ENCODE data around the gene SEMA3C. TPM values are rescaled to one million over a fixed set of nuclear protein-coding genes. Genes with fewer than 3 reads are reported as not detected.

SEMA3C gene
- polyA plus RNA-seq, 1 donor: 23.3 TPM

DNA sequence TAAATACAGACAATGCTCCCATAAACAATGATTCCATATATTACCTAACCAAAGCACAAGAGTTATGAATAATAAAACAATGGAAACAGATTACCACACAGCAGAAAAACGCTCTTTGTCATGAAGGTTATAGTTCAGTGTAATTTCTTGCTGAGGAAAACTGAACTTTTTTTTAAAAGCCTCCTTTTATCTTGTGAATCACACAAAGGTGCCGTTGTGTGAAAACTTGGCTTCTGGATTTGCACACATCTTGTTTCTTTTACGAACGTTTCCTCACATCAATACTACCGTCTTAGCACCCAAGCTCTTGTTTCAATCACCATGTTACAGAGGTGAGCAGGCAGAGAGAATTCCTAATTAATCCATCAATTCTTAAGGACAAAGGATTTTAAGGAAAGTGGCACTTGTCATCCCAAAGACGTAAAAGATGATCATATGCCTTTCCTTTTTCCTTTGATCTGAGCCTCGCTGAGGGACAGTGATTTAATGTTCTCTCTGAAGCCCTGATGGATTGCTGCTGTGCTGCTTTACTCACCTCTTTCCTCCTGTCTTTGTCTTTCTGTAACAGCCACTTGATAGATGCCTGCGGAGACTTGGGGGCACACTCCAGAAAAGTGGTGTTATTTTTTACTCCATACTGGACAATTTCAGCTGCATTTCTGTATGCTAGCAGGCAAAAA is 170.3 kb downstream of the SEMA3C start:
- DNase-seq: no peak

DNA sequence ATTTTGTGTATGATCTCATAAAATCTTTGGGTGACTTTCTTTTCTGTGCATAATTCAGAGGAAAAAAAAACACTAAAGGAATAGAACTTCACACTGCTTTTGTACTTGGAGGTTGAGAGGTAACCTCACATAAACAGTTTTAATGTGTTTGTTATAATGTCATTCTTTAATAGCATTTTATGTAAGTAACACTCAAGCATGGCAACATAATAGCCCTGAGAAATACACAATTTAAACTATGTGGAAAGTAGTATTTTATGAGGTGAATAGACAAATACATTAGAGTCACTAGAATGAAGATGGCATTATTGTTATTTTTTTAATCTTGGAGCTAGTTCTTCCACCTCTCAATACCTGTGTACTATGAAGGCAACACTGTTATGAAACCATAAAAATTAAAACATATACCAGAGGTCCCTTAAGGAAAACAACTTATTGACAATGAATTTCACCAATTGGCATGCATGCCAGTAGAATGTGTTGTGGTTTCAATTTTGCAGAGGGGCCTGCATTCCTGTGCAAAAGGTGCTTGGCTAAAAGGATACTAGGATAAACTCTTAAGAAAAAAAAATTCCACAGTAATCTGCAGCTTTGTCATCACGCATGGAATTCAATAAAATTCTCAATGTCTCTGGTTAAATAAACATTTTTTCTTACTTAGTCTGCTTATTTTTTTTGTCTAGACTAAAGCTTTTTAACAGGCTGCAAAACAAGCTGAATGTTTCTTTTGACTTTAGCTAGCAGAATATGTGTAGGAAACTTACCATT is 177.9 kb downstream of the SEMA3C start:
- DNase-seq: no peak

DNA sequence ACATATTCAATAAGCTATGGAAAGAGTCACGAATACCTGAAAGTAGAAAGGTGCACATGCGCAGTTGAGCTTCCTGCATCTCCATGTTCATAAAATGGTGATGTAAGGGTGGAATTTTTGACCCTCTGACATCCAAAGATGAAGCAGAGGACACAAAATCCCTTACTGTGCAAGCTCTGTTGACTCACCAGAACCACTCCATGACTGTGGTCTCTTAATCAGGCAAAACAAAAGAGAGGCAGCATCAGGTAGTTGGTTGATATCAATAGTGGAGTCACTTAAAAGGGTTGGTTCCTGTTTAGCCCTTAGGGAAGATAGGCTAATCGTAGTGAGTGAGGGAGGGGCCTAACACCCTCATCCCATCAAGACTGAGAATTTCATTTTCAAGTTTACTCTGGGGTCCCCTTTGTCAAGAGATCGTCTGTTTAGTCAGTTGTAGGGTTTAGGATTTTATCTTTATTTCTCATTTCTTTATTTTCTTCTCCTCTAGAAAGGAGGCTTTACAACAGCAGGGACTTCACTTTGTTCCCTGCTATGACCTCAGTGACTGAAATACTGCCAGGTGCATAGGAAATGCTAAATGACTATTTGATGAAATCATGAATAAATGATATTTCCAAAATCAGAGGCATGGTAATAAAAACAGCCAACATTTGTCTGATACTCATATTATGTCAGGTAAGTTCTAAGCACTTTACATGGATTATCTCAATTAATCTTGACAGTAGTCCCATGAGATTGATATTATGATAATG is 182.3 kb downstream of the SEMA3C start:
- DNase-seq: no peak

DNA sequence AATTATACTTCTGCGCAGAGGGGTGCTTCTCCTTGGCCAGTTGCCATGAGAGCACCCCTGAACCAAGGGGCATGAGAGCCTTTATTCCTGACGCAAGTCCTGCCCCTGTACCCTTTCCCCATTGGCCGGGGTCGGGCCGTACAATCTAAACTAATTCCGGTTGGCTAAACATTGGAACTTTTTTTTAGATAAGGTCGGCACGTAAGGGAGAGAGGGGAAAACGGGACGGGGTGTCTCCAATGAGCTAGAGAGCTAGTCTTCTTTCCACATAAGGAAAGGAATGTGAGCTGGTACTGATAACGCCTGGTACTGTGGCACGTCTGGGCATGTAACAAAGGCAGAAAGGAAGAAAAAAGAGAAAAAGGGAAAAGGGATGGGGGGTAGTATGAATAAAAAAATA is 183.5 kb downstream of the SEMA3C start:
- DNase-seq: no peak

DNA sequence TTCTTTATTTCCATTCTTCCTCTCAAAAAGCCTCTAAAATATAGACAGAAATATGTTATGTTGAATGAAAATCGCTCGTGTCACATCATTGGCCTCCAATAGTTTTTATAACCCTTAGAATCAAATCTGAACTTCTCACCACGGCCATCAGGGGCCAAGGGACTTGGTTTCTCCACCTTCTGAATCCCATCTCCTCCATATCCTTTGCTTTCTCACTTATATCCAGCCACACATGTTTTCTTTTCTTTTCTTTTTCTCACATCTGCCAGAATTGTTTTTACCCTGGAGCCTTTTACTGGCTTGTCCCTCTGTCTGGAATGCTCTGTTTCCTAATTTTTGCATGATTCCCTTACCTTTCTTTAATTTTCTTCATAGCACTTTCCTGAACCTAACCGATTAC is 184.8 kb downstream of the SEMA3C start:
- DNase-seq: no peak

DNA sequence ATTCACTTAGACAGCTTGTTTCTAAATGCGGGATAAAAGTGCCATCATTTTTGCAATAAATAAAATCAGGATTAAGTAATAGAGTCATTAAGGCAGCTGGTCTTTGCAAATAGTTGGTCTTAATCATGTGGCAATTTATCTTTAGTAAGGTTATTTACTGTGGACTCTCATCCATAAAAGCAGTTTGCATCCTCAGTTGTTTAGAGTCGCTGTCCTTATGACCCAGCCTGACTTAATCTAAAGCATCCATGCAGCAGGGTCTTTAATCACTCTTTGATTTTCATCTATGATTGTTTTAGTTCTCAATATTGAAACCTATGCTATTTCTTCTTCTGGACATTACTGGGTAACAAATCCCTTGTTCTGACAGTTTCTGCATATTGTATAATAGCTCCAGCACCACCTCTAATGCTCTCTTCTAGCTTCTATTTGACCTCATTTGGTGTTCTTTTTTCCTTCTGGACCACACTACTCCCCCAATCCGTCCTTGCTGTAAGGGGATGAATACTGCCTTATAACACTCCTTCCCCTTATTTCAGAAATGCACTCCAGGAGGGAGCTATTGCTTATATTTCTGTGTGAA is 185.4 kb downstream of the SEMA3C start:
- no peak for DNase-seq

DNA sequence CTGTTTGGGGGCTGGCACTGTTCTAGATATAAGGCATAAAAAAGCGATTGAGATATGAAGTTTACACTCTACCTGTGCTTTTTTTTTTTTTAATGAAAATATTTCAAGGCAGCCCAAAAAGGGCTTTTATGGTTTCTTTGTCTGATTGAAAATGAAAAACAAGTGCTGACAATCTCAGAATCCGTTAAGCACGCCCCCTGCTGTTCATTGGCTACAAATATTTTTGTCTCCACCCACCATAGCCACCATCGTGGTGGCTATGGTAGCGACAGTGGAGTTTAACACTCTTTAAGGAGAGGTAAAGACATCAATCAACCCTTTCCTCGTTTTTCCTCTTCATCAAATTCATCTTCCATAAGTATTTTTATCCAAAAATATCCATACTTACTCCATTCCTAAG is 186.2 kb downstream of the SEMA3C start:
- no peak for DNase-seq

DNA sequence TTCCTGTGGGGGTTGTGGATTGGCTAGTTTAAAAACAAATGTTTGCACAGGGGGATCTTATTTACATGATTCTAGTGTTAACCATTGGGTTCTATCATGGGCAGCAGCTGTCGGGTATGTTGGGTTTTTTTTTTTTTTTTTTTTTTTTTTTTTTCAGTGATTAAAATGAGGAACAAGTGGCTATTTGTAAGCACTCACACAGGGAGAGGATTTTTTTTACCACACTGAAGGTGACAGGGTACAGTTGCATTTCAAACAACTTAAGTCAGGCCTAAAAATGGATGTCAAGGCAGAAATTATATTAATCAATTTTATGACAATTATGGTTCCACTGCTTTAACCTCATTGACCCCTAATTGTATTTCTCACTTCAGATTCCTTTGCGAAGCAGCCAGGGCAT is 187.6 kb downstream of the SEMA3C start:
- DNase-seq: no peak

DNA sequence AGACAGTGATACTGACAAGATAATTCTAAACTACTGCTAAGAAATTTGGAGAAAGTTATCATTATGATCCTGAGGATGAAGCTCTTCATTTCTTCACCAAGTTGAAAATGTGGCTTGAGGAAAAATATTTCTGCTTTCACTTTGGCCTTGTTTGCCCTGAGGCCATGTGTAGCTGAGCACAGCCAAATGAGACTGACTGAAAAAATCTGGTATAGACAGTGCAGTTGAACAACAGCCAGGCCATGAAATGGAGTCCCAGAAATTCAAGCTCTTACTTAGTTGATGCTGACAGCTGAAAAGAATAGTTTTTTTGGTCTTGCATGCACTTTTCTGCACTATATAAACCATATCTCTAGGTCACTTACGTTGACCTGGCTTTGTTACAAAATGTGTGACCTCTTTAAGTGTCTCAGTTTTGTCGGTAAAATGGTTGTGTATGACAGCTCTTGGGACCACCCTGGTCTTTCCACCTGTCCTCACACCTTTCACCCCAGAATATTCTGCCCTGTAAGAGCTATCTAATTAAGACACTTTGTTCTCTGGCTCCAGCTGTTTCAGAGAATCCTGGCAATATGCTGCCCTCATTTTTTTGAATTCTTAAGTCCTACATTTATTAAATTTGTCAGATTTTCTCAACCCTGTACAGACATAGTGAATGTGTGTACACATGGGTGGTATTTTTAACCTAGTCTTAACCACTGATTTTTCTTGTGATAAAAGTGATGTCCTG is 189.1 kb downstream of the SEMA3C start:
- no peak for DNase-seq

DNA sequence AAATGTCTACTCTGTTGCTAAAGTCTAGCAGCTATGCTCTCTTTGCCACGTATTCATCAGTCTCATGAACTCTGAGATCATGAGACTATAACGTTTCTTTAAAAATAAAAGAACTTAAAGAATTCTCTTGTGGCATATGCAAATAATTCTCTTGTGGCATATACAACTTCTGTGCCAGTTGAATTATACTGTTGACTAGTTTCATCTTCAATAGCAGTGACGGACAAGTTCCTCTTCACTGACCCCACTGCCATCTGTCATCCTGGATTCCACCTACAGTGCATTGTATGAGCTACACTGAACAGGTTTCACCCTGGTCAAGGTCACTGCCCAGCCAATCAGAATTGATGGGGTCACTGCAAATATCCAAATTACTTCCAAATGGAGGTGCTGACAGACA is 192.2 kb downstream of the SEMA3C start:
- no peak for DNase-seq

DNA sequence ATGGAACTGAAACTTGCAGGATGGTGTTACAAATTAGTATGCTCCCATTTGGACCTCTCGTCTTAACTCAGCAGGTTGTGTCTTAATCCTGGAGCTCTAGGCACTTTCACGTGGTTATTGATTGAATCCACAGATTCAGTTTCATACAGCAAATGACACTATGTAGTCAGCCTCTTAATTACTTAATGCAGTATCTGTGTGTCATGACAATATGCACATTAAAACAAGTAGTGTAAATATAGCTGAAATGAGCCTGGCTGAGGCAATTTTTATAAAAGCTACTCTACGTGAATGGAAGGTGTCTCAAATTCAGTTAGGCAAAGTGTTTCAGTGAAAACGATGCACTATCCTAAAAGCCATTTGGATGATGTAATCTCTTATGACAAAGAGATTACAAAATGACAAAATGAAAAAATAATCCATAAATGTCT is 193.7 kb downstream of the SEMA3C start:
- no peak for DNase-seq

DNA sequence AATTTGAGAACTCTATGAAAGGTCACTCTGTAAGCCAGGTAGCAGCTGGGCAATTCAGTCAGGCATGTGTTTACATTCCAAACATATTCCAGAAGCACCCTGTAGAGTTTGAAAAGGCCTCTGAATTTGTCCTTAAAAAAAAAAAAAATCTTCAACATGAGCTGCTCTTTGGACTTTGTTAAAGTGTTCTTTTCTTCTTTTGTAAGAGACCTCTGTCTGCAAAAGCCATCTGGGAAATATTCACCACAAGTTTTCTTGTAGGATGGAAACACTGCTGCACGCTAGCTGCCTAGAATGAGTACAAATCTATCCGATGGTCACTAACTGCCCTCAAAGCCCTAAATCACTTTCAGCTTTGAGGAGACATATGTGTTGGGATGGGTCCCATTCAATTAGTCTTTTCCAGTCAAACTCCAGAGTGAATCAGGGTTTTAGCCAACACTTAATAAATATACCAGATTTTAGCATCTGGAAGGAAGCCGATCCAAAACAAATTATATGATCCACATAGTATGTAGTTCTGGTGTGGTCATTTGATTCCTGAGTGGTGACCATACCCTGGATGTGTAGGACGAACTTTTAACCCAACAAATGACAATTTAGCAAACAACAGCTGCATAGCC is 194.5 kb downstream of the SEMA3C start:
- peak; percentile 82 for DNase-seq

DNA sequence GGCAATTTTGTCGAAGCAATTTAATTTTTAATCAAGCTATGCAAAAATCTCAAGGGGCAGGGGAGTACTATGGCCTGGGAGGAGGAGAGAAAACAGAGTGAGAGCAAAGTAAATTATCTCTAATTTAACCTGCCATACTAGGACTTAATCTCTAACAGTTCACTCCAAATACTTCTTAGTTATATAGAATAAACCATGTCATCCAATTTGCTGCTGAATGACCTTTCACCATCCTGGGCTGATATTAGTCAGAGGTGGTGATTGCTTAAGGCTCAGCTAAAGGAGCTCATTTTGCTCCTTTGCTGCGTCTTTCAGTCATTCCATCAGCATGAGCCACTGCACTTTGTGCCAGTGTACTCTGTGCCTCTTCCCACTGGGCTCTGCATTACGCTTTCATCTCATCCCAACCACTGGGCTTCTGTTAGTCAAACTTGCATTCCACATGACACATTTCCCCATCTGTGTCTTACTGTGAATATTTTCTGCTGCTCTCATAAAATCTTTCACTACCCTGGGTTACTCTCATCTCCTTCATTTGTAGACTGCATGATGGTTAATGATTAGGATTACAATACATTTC is 196.1 kb downstream of the SEMA3C start:
- DNase-seq: no peak

DNA sequence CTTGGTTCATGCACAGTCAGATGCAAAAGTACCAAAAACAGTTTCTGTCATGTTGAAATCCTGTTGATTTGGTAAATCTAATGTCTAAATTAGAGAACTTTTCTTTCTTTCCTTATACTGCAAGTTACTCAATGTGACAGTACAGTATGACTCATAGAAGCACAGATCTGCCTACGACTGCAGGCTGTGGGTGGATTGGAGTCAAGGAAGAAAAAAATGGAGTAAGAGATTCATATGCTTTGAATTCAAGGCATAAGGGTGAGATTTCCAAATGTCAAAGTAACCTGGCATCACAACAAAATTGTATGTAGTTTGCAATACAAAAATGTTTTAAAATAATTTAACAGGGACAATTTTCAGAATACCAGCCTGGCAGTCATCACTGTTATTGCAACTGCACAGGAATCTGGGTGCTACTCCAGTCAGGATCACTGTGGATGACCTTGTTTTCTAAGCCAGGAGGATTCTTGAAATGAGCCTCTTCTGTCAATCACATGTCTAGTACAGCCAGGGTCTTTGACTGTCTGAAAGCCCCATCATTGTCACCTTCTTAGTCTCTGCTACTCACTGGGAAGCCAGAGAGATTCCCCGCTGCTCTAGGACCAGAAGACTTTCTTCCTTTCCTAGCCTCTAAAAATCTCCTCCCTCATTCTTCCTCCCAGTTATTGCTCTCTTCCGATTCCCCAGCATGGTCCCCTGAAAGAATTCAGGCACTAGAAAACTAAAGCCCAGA is 196.8 kb downstream of the SEMA3C start:
- no peak for DNase-seq

DNA sequence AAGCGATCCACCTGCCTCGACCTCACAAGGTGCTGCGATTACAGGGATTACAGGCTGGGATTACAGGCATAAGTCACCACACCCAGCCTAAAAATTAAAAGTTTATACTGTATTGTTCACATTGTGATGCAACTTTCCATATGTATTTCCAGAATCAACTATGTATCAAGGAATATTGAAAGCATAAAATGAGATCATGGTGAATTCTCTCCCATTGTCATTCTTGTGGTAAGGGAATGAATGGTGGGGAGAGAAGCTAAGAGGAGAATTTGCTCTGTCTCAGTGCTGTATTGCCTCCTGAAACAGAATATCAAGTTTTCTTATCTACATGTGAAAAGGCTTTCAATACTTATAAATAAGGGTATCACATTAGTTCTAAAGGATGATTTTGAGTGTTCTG is 198.7 kb downstream of the SEMA3C start:
- DNase-seq: no peak

DNA sequence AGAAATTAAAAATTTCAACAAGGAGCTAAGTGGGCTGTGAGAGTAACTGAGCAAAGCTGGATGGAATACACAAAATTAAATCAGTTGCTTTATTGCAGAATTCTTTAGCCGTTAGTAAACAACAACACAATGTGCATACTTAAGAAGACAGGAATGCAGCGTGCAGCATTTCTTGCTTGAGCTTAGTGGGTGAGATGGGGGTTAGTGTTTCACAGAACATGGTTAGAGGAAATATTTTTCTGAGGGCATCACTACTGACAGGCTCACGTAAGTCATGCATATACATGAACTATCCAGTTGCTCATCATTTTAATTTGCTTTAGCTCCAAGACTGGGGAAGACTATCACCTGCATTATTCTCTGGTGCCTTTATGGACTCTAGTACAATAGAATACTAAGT is 199.6 kb downstream of the SEMA3C start:
- DNase-seq: no peak

DNA sequence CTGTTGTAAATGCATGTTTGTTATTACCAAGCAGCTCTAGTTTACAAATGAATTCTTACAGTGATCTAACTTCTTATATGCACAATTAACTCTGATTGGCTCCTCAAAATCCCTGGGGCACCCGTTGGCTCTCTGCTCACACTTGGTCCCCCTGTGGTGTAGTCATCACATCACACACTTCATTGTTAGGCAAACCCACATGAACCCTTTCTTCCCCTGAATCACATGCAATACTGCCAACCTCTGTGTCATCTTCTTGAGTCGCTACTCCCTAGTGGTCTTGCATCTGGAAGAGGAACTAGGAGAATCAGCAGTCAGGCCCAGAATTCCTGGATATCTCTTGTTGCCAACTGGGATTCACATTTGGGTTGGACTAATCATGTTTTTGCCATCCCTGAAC is 207.3 kb downstream of the SEMA3C start:
- DNase-seq: no peak

DNA sequence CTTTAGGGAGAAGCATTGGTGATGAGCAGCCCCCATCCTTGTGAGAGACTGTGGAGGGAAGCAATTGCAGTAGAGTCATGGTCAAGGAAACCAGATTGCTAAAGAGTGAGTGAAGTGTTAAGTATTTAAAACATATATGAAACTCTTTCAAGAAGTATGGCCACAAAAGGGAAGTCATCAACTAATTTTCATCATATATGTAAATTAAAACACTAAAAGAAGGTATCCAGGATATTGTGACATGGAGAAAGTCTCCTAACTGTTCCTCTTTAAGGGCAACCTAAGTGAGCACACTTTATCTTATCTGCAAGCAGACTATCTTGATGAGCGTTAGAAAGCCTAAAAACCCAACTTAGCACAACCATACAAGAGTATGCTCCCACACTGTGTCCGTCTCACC is 210.7 kb downstream of the SEMA3C start:
- DNase-seq: no peak

DNA sequence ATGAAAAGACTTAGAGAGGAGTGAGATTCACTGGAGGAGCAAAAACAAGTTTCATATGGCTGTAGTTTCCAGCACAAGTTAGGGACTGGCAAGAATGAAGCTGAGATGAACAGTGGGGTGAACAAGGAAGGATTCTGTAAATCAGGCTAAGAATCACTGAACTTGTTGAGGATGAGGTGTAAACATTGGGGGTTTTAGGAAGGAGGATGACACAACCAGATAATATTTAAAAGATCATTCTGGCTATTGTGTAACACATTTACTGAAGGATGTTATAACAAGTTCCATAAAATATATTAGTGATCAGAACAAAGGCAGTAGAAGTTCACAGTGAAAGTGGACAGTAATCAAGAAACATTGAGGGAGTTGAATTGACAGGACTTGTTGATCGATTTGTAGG is 211.5 kb downstream of the SEMA3C start:
- no peak for DNase-seq

DNA sequence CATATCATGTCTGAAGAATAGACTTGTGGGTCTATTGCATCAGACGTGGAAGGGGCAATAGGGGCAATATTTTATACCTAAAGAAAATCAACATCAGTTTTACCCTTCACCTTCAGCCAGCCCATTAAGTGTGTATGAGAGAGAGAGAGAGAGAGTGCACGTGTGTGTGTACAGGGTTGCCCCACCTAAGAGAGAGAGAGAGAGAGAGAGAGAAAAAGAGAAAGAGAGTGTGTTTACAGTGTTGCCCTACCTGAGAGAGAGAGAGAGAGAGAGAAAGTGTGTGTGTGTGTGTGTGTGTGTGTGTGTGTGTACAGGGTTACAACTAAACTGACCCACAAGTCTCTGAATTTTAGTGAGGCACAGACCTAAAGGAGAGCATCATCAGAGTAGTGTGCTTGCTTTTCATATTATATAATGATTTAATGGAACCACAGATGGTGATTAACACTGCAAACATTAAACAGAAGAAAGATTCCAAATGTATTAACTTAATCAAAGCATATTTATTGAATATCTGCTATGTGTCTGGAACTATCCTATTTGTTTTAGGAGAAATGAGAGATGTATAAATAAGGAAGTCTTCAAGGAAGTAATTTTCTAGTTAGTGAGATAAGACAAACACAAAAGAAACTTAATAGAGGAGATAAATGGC is 213.6 kb downstream of the SEMA3C start:
- DNase-seq: no peak

Data from left kidney (tissue), 2 donors.